Measurements from ENCODE around the gene HNRNPUL2. TPM values are rescaled to one million over a fixed set of nuclear protein-coding genes. Genes with fewer than 3 reads are reported as not detected.

Gene HNRNPUL2
- total RNA-seq, 6 donors from 2014 or later: 23.9 to 76.5 (median 46.3) TPM

DNA sequence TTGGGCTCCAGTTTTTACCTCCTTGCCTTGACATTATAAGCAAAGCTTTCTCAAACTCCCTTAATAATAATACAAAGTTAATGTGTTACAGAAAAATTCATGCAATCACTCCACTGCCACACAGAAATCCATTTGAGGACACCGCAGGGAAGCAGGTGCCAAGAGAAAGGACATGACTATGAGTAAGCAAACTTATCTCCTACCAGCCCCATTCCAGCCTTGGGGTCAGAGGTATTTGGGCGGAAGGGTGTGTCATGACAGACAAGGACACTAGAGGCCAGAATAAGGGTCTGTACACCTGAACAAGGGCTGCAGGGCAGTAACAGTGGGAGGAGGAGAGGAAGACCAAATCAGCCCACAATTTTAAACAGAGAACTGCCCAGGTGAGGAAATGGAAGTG lies 13.9 kb downstream of the HNRNPUL2 start:
- peak in 1 of 2 donors; percentile 15 for TF ChIP-seq POLR2AphosphoS5 (IDR thresholded peaks at IDR 0.05)
- TF ChIP-seq, protein P1, sequence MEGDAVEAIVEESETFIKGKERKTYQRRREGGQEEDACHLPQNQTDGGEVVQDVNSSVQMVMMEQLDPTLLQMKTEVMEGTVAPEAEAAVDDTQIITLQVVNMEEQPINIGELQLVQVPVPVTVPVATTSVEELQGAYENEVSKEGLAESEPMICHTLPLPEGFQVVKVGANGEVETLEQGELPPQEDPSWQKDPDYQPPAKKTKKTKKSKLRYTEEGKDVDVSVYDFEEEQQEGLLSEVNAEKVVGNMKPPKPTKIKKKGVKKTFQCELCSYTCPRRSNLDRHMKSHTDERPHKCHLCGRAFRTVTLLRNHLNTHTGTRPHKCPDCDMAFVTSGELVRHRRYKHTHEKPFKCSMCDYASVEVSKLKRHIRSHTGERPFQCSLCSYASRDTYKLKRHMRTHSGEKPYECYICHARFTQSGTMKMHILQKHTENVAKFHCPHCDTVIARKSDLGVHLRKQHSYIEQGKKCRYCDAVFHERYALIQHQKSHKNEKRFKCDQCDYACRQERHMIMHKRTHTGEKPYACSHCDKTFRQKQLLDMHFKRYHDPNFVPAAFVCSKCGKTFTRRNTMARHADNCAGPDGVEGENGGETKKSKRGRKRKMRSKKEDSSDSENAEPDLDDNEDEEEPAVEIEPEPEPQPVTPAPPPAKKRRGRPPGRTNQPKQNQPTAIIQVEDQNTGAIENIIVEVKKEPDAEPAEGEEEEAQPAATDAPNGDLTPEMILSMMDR (IDR thresholded peaks at IDR 0.05): no peak
- H3K27me3 ChIP-seq: no peaks in the 10 kb centered on the region
- H3K27ac ChIP-seq: peak overlapping the region; percentile 6 to 70 (median 51)
- peaks cover 43 to 79% (median 71%) of the 10 kb centered on the region in 4 donors for H3K36me3 ChIP-seq
- no peaks in the 10 kb centered on the region for H3K9me3 ChIP-seq
- ATAC-seq (ENCODE audit: low FRiP score in 2 of 2) (peak in 1 of 2 donors; percentile 59), DNase-seq (peak in 1 of 2 donors; percentile 66)
- WGBS, 2 donors: 64 to 76% methylated on average over 2 of the region's 2 CpGs
- H3K4me3 ChIP-seq: no peak overlapping the region
- peaks cover 15 to 49% (median 25%) of the 10 kb centered on the region in 4 donors for H3K4me1 ChIP-seq

DNA sequence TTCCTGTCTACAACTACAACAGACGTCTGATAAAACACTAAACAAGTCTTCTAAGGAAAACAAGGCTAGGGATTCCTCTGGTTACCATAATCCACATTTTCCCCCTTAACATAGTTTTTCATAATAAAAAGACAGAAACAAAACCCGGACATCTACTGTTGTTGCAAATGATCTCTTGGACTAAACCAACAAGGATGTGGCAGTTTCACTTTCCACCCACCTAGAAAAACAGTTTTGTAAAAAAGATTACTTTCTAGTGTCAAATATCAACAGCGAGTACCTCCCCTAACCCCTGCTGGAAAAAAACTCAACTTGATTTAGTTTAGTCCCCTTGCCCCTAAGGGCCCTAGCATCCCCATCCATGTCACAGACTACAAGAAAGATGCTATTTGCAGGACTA lies 14.4 kb downstream of the HNRNPUL2 start:
- H3K4me3 ChIP-seq: no peak overlapping the region
- H3K27me3 ChIP-seq: no peaks in the 10 kb centered on the region
- WGBS, 2 donors: 65 to 67% methylated on average over 3 of the region's 3 CpGs
- no peaks in the 10 kb centered on the region for H3K9me3 ChIP-seq
- H3K36me3 ChIP-seq: peaks cover 38 to 74% (median 66%) of the 10 kb centered on the region in 4 donors
- DNase-seq (no peak), ATAC-seq (ENCODE audit: low FRiP score in 2 of 2) (no peak)
- TF ChIP-seq EP300 (IDR thresholded peaks at IDR 0.05) (no peak), POLR2A (IDR thresholded peaks at IDR 0.05) (no peak), POLR2AphosphoS5 (IDR thresholded peaks at IDR 0.05) (no peak)
- TF ChIP-seq, protein P1 (IDR thresholded peaks at IDR 0.05): no peak
- peak overlapping the region; percentile 6 to 70 (median 34) for H3K27ac ChIP-seq
- peaks cover 19 to 52% (median 29%) of the 10 kb centered on the region in 4 donors for H3K4me1 ChIP-seq

DNA sequence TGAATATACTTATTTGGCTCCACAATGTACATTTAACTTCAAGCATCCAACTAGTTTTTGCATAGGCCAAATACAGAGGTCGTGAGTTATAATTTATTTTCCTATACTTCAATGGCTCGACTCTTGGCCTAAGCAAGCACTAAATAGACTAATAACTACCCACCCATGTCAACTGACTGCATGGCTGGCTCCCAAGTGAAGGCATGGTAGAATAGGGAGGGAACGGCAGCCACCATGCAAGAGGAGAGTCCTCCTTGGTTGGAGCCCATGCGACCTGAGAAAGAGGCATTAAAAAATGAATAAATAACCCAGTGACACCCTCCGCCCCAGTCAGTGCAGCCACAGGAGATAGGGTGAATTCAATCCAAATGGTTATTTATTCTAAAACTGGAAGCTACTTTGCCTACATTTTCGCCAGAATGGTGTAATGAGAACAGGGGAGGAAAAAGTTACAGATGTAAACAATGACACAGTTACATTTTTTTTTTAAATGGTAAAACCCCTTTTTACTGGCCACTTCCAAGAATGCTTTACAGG lies 14.9 kb downstream of the HNRNPUL2 start:
- DNase-seq (no peak), ATAC-seq (ENCODE audit: low FRiP score in 2 of 2) (no peak)
- TF ChIP-seq EP300 (IDR thresholded peaks at IDR 0.05) (no peak), POLR2AphosphoS5 (IDR thresholded peaks at IDR 0.05) (no peak), POLR2A (IDR thresholded peaks at IDR 0.05) (no peak)
- TF ChIP-seq, protein P1 (IDR thresholded peaks at IDR 0.05): no peak
- peaks cover 19 to 52% (median 31%) of the 10 kb centered on the region in 4 donors for H3K4me1 ChIP-seq
- 88 to 89% methylated on average over 6 of the region's 6 CpGs for WGBS, 2 donors
- H3K27me3 ChIP-seq: no peaks in the 10 kb centered on the region
- peak overlapping the region in 2 of 4 donors; percentile 39 to 70 for H3K27ac ChIP-seq
- H3K9me3 ChIP-seq: no peaks in the 10 kb centered on the region
- H3K36me3 ChIP-seq: peaks cover 33 to 69% (median 61%) of the 10 kb centered on the region in 4 donors
- no peak overlapping the region for H3K4me3 ChIP-seq

DNA sequence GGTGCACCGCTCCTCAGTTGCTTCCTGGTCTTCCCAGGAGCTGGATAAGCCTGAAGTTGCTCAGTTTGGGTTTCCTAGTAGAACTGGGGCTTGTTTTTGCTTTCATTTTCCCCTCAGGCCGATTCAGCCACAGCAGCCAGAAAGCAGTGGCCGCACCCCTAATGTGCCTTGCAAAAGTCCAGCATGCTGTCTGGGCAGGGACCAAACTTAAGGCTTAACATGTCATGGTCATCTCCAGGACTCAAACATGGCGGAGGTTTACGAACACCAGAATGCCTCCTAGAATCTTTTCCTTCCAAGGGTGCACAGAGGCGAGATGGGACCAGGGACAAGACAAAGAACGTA lies 17.3 kb downstream of the HNRNPUL2 start:
- WGBS, 2 donors: 62 to 66% methylated on average over 7 of the region's 7 CpGs
- Histone ChIP-seq H3K27me3 (no peaks in the 10 kb centered on the region), H3K4me1 (peaks cover 36 to 65% (median 47%) of the 10 kb centered on the region in 4 donors), H3K36me3 (peaks cover 11 to 45% (median 37%) of the 10 kb centered on the region in 4 donors), H3K4me3 (peak overlapping the region; percentile 44 to 66 (median 54)), H3K27ac (peak overlapping the region; percentile 93 to 98 (median 95)), H3K9me3 (no peaks in the 10 kb centered on the region)
- peak in 1 of 2 donors; percentile 1 for ATAC-seq (ENCODE audit: low FRiP score in 2 of 2)
- DNase-seq: no peak
- TF ChIP-seq, protein P1 (IDR thresholded peaks at IDR 0.05): no peak
- TF ChIP-seq POLR2AphosphoS5 (IDR thresholded peaks at IDR 0.05) (no peak), POLR2A (IDR thresholded peaks at IDR 0.05) (no peak), EP300 (IDR thresholded peaks at IDR 0.05) (no peak)
